ENCODE results near the gene TC2N. TPM values are rescaled to one million over a fixed set of nuclear protein-coding genes. Genes with fewer than 3 reads are reported as not detected.

Gene TC2N
- total RNA-seq, 1 experiment from 2014 or later: 16.4 TPM

DNA sequence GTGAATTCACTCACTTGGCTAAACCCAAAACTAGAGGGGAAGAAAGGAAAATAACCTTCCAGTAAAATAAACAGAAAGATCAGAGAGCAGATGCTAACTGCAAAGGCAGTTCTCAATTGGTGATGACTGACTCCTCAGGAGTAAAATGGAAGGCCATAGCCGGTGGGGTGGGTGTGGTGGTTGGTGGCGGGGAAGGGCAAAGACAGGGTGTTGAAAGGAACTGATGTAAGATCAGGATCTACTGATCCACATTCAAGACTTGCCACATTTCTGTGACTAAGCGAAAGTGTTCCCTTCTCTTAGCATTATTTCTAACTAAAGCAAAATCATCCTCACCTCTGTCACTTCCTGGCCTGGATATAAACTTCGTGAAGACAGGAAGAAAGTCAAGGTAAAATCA, 26.3 kb upstream of the TC2N start:
- H3K18ac ChIP-seq (ENCODE audit: insufficient read length, low read depth, low read length): no peak overlapping the region
- no peaks in the 10 kb centered on the region; a peak in 2 of 7 replicates for H3K36me3 Mint-ChIP-seq (ENCODE audit: insufficient read depth in 1 of 3, low read depth in 3 of 3)
- H3K27ac ChIP-seq (ENCODE audit: insufficient read length, low read depth, low read length): no peak overlapping the region
- H3K4me3 Mint-ChIP-seq: no peak overlapping the region
- H3T11ph ChIP-seq (ENCODE audit: low read length): no peak overlapping the region
- H3K9me3 Mint-ChIP-seq: no peaks in the 10 kb centered on the region
- H3K4me2 ChIP-seq (ENCODE audit: insufficient read depth, insufficient read length, low read length): no peak overlapping the region
- H2AK5ac ChIP-seq (ENCODE audit: insufficient read length, low read length): no peak overlapping the region
- no peaks in the 10 kb centered on the region for H3K27me3 ChIP-seq (ENCODE audit: insufficient read depth, low read length)
- peaks cover 4% of the 10 kb centered on the region; the same call in 1 of the 2 replicates for H3K4me1 ChIP-seq (ENCODE audit: insufficient read depth, low read length)
- no peaks in the 10 kb centered on the region for H3K23me2 ChIP-seq (ENCODE audit: insufficient read length, low read depth, low read length, poor library complexity, severe bottlenecking)
- no peaks in the 10 kb centered on the region for H3K79me2 ChIP-seq (ENCODE audit: insufficient read depth, low read length)
- no peak overlapping the region for H3K14ac ChIP-seq (ENCODE audit: insufficient read depth, low read length)
- no peaks in the 10 kb centered on the region for H4K20me1 ChIP-seq (ENCODE audit: control insufficient read depth, insufficient read depth, insufficient read length)
- TF ChIP-seq, protein P1, sequence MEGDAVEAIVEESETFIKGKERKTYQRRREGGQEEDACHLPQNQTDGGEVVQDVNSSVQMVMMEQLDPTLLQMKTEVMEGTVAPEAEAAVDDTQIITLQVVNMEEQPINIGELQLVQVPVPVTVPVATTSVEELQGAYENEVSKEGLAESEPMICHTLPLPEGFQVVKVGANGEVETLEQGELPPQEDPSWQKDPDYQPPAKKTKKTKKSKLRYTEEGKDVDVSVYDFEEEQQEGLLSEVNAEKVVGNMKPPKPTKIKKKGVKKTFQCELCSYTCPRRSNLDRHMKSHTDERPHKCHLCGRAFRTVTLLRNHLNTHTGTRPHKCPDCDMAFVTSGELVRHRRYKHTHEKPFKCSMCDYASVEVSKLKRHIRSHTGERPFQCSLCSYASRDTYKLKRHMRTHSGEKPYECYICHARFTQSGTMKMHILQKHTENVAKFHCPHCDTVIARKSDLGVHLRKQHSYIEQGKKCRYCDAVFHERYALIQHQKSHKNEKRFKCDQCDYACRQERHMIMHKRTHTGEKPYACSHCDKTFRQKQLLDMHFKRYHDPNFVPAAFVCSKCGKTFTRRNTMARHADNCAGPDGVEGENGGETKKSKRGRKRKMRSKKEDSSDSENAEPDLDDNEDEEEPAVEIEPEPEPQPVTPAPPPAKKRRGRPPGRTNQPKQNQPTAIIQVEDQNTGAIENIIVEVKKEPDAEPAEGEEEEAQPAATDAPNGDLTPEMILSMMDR (conservative IDR thresholded peaks at IDR 0.05): no peak
- no CpG with 5 or more reads among the region's 4 CpGs for WGBS (ENCODE audit: extremely low coverage, insufficient read length, low lambda C conversion rate)
- no peak overlapping the region for H2BK15ac ChIP-seq (ENCODE audit: low read depth, low read length)
- H3K79me1 ChIP-seq (ENCODE audit: insufficient read depth, low read depth, low read length, poor library complexity, severe bottlenecking): no peaks in the 10 kb centered on the region
- H4K91ac ChIP-seq (ENCODE audit: insufficient read length, low read depth, low read length): no peak overlapping the region
- no peak overlapping the region for H3K27ac Mint-ChIP-seq
- H2BK12ac ChIP-seq (ENCODE audit: insufficient read length, low read depth, low read length): no peak overlapping the region
- H3K27me3 Mint-ChIP-seq (ENCODE audit: low read depth): 0 out of 2 replicates have a peak, but pooled peaks cover 2% of the 10 kb centered on the region
- H3K4ac ChIP-seq (ENCODE audit: low read depth, low read length): no peak overlapping the region
- H2BK5ac ChIP-seq (ENCODE audit: insufficient read length, low read length): no peak overlapping the region
- no peak for DNase-seq
- no peak overlapping the region for H4K5ac ChIP-seq (ENCODE audit: insufficient read length, low read depth, low read length)
- no peak overlapping the region for H2AFZ ChIP-seq (ENCODE audit: low read length)
- no peak overlapping the region for H2BK20ac ChIP-seq (ENCODE audit: low read depth, low read length, poor library complexity, severe bottlenecking)
- H2BK120ac ChIP-seq (ENCODE audit: low read depth, low read length, poor library complexity, severe bottlenecking): no peak overlapping the region
- H3K4me1 Mint-ChIP-seq: peaks cover 7 to 11% of the 10 kb centered on the region in 2 experiments
- no peak overlapping the region for H4K8ac ChIP-seq (replicated peaks; ENCODE audit: insufficient read length, low read depth, low read length)
- no peak overlapping the region for H3K56ac ChIP-seq (ENCODE audit: insufficient read length, low read depth, low read length)
- H3K9me3 ChIP-seq (ENCODE audit: control insufficient read depth, low read depth, low read length): no peaks in the 10 kb centered on the region
- H3K23ac ChIP-seq (ENCODE audit: insufficient read length, low read depth, low read length): no peak overlapping the region
- no peak overlapping the region for H3K9ac ChIP-seq (ENCODE audit: extremely low read depth, insufficient read length, low read length)
